HG02852 (cell line): Measurements from ENCODE around the gene SPRYD4.

ENCODE experiments used
- ATAC-seq: cut with Tn5 transposase; IDR thresholded peaks from one replicate; pipeline ENCODE4 v1.9.1; 2021; ENCODE audit warnings: mild to moderate bottlenecking, moderate library complexity; ENCODE audit not compliant: unreplicated experiment

The SPRYD4 gene

GRCh38 chr12:56520506-56520905 lies 52.1 kb downstream of the SPRYD4 start:
- no peak for ATAC-seq

GRCh38 chr12:56521209-56521589 lies 52.8 kb downstream of the SPRYD4 start:
- no peak for ATAC-seq

GRCh38 chr12:56521590-56522371 lies 53.4 kb downstream of the SPRYD4 start, which contains the start of gene RBMS2:
RBMS2 (plus strand) TSS chr12:56521820; CDS start chr12:56522024, 204 bp downstream.
- ATAC-seq, result no peak

GRCh38 chr12:56522411-56523193 lies 54.2 kb downstream of the SPRYD4 start:
- no peak for ATAC-seq

- no peak for ATAC-seq
Measured at GRCh38 chr12:56528846-56529245, 60.5 kb downstream of the SPRYD4 start.
